Measurements from ENCODE around the gene GNG14. TPM values are rescaled to one million over a fixed set of nuclear protein-coding genes. Genes with fewer than 3 reads are reported as not detected.

Gene GNG14
- total and polyA plus RNA-seq, 2 of the 13 experiments (the other 11 are each of a cell fraction or from before 2014, with no cell fraction given): not detected

GRCh38 chr19:12666265-12667048, 21.3 kb upstream of the GNG14 start, which contains the start of the genes MAN2B1 and WDR83 (continued):
- TF ChIP-seq, protein P1, sequence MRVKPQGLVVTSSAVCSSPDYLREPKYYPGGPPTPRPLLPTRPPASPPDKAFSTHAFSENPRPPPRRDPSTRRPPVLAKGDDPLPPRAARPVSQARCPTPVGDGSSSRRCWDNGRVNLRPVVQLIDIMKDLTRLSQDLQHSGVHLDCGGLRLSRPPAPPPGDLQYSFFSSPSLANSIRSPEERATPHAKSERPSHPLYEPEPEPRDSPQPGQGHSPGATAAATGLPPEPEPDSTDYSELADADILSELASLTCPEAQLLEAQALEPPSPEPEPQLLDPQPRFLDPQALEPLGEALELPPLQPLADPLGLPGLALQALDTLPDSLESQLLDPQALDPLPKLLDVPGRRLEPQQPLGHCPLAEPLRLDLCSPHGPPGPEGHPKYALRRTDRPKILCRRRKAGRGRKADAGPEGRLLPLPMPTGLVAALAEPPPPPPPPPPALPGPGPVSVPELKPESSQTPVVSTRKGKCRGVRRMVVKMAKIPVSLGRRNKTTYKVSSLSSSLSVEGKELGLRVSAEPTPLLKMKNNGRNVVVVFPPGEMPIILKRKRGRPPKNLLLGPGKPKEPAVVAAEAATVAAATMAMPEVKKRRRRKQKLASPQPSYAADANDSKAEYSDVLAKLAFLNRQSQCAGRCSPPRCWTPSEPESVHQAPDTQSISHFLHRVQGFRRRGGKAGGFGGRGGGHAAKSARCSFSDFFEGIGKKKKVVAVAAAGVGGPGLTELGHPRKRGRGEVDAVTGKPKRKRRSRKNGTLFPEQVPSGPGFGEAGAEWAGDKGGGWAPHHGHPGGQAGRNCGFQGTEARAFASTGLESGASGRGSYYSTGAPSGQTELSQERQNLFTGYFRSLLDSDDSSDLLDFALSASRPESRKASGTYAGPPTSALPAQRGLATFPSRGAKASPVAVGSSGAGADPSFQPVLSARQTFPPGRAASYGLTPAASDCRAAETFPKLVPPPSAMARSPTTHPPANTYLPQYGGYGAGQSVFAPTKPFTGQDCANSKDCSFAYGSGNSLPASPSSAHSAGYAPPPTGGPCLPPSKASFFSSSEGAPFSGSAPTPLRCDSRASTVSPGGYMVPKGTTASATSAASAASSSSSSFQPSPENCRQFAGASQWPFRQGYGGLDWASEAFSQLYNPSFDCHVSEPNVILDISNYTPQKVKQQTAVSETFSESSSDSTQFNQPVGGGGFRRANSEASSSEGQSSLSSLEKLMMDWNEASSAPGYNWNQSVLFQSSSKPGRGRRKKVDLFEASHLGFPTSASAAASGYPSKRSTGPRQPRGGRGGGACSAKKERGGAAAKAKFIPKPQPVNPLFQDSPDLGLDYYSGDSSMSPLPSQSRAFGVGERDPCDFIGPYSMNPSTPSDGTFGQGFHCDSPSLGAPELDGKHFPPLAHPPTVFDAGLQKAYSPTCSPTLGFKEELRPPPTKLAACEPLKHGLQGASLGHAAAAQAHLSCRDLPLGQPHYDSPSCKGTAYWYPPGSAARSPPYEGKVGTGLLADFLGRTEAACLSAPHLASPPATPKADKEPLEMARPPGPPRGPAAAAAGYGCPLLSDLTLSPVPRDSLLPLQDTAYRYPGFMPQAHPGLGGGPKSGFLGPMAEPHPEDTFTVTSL (CRISPR knock-in tag; IDR thresholded peaks at IDR 0.05; ENCODE audit: borderline replicate concordance): no peak
- TF ChIP-seq RBFOX2 (IDR thresholded peaks at IDR 0.05; ENCODE audit: low read depth, low read length) (peak; percentile 80), ZNF550 (CRISPR knock-in tag; IDR thresholded peaks at IDR 0.05; ENCODE audit: borderline replicate concordance) (no peak), TARDBP (CRISPR knock-in tag; IDR thresholded peaks at IDR 0.05) (no peak), NCOA5 (CRISPR knock-in tag; IDR thresholded peaks at IDR 0.05) (no peak), NONO (IDR thresholded peaks at IDR 0.05) (no peak), NONO (CRISPR knock-in tag; conservative IDR thresholded peaks at IDR 0.05) (no peak), JUND (CRISPR knock-in tag; IDR thresholded peaks at IDR 0.05) (no peak), SRSF9 (IDR thresholded peaks at IDR 0.05; ENCODE audit: borderline replicate concordance, insufficient read depth, low read depth, low read length, poor library complexity, severe bottlenecking) (no peak), FOSL2 (CRISPR knock-in tag; IDR thresholded peaks at IDR 0.05) (no peak), THRA (CRISPR knock-in tag; IDR thresholded peaks at IDR 0.05; ENCODE audit: borderline replicate concordance) (no peak)
- TF ChIP-seq, protein P2, sequence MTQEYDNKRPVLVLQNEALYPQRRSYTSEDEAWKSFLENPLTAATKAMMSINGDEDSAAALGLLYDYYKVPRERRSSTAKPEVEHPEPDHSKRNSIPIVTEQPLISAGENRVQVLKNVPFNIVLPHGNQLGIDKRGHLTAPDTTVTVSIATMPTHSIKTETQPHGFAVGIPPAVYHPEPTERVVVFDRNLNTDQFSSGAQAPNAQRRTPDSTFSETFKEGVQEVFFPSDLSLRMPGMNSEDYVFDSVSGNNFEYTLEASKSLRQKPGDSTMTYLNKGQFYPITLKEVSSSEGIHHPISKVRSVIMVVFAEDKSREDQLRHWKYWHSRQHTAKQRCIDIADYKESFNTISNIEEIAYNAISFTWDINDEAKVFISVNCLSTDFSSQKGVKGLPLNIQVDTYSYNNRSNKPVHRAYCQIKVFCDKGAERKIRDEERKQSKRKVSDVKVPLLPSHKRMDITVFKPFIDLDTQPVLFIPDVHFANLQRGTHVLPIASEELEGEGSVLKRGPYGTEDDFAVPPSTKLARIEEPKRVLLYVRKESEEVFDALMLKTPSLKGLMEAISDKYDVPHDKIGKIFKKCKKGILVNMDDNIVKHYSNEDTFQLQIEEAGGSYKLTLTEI (CRISPR knock-in tag; conservative IDR thresholded peaks at IDR 0.05): no peak
- TF ChIP-seq, protein P3, sequence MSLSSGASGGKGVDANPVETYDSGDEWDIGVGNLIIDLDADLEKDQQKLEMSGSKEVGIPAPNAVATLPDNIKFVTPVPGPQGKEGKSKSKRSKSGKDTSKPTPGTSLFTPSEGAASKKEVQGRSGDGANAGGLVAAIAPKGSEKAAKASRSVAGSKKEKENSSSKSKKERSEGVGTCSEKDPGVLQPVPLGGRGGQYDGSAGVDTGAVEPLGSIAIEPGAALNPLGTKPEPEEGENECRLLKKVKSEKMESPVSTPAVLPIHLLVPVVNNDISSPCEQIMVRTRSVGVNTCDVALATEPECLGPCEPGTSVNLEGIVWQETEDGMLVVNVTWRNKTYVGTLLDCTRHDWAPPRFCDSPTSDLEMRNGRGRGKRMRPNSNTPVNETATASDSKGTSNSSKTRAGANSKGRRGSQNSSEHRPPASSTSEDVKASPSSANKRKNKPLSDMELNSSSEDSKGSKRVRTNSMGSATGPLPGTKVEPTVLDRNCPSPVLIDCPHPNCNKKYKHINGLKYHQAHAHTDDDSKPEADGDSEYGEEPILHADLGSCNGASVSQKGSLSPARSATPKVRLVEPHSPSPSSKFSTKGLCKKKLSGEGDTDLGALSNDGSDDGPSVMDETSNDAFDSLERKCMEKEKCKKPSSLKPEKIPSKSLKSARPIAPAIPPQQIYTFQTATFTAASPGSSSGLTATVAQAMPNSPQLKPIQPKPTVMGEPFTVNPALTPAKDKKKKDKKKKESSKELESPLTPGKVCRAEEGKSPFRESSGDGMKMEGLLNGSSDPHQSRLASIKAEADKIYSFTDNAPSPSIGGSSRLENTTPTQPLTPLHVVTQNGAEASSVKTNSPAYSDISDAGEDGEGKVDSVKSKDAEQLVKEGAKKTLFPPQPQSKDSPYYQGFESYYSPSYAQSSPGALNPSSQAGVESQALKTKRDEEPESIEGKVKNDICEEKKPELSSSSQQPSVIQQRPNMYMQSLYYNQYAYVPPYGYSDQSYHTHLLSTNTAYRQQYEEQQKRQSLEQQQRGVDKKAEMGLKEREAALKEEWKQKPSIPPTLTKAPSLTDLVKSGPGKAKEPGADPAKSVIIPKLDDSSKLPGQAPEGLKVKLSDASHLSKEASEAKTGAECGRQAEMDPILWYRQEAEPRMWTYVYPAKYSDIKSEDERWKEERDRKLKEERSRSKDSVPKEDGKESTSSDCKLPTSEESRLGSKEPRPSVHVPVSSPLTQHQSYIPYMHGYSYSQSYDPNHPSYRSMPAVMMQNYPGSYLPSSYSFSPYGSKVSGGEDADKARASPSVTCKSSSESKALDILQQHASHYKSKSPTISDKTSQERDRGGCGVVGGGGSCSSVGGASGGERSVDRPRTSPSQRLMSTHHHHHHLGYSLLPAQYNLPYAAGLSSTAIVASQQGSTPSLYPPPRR (CRISPR knock-in tag; IDR thresholded peaks at IDR 0.05; ENCODE audit: borderline replicate concordance): no peak
